ENCODE measurements around the gene PTPRB. TPM values are rescaled to one million over a fixed set of nuclear protein-coding genes. Genes with fewer than 3 reads are reported as not detected.

The PTPRB gene
- total and polyA plus RNA-seq, 2 donors (not counting 1 experiment from before 2014, with no cell fraction given): 0.66 to 1.6 TPM

GRCh38 chr12:70652451-70652850, 15.2 kb upstream of the PTPRB start:
- Histone ChIP-seq H3K4me1 (ENCODE audit: control insufficient read depth, extremely low read depth, insufficient read depth, low read length) (peaks cover 4% of the 10 kb centered on the region), H3K9me3 (ENCODE audit: control insufficient read depth, insufficient read depth, low read depth, low read length) (no peaks in the 10 kb centered on the region), H3K27me3 (ENCODE audit: control insufficient read depth, insufficient read depth, low read length) (no peaks in the 10 kb centered on the region), H3K79me2 (ENCODE audit: control insufficient read depth, insufficient read depth, low read length) (no peaks in the 10 kb centered on the region), H3K4me2 (ENCODE audit: extremely low read depth, insufficient read depth, low read length) (no peak overlapping the region), H3K36me3 (ENCODE audit: control insufficient read depth, insufficient read depth, low read length) (no peaks in the 10 kb centered on the region), H3K27ac (ENCODE audit: insufficient read depth, low read length) (no peak overlapping the region), H3K9ac (ENCODE audit: insufficient read depth, low read length) (no peak overlapping the region), H4K20me1 (ENCODE audit: control insufficient read depth, extremely low read depth, insufficient read depth, low read length) (no peaks in the 10 kb centered on the region), H3K4me3 (replicated peaks in 1 of 4; ENCODE audit: control extremely low read depth in 1 of 4, insufficient read depth in 1 of 4, low read depth in 3 of 4, low read length in 4 of 4) (no peak overlapping the region), H2AFZ (ENCODE audit: low read length) (no peak overlapping the region)
- DNase-seq (ENCODE audit: low read depth in 2 of 2): peak; percentile 13 to 68
- TF ChIP-seq, protein P1, sequence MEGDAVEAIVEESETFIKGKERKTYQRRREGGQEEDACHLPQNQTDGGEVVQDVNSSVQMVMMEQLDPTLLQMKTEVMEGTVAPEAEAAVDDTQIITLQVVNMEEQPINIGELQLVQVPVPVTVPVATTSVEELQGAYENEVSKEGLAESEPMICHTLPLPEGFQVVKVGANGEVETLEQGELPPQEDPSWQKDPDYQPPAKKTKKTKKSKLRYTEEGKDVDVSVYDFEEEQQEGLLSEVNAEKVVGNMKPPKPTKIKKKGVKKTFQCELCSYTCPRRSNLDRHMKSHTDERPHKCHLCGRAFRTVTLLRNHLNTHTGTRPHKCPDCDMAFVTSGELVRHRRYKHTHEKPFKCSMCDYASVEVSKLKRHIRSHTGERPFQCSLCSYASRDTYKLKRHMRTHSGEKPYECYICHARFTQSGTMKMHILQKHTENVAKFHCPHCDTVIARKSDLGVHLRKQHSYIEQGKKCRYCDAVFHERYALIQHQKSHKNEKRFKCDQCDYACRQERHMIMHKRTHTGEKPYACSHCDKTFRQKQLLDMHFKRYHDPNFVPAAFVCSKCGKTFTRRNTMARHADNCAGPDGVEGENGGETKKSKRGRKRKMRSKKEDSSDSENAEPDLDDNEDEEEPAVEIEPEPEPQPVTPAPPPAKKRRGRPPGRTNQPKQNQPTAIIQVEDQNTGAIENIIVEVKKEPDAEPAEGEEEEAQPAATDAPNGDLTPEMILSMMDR (conservative IDR thresholded peaks at IDR 0.05 in 1 of 2, IDR thresholded peaks at IDR 0.05 in 1 of 2; ENCODE audit: low read depth in 1 of 2, low read length in 2 of 2): no peak
- TF ChIP-seq EZH2 (IDR thresholded peaks at IDR 0.05; ENCODE audit: low read length, missing control alignments): no peak

DNA sequence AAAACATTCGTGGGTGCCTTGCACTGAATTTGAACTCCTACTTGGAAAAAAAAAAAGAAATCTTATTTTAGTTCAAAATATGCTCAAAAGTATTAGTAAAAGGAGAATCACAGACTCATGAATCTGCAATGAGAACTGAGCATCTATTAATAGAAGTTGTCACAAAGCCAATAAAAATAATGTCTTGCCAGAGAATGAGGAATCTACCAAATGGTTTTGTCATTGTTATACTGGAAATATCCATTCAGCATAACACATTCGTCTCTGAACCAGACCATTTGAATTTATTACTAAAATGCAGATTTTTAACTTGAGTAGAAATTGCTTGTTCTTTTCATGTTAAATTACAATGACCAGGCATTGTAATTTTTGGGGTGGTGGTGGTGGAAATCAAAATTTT, 11.6 kb upstream of the PTPRB start:
- no peak overlapping the region for H2AFZ ChIP-seq (ENCODE audit: low read length)
- peak; percentile 67 to 91 for DNase-seq (ENCODE audit: low read depth in 2 of 2)
- TF ChIP-seq, protein P1 (conservative IDR thresholded peaks at IDR 0.05 in 1 of 2, IDR thresholded peaks at IDR 0.05 in 1 of 2; ENCODE audit: low read depth in 1 of 2, low read length in 2 of 2): no peak
- TF ChIP-seq EZH2 (IDR thresholded peaks at IDR 0.05; ENCODE audit: low read length, missing control alignments): no peak
- no peaks in the 10 kb centered on the region for H3K27me3 ChIP-seq (ENCODE audit: control insufficient read depth, insufficient read depth, low read length)
- H3K27ac ChIP-seq (ENCODE audit: insufficient read depth, low read length): no peak overlapping the region
- no peak overlapping the region for H3K4me3 ChIP-seq (replicated peaks in 1 of 4; ENCODE audit: control extremely low read depth in 1 of 4, insufficient read depth in 1 of 4, low read depth in 3 of 4, low read length in 4 of 4)
- H3K9me3 ChIP-seq (ENCODE audit: control insufficient read depth, insufficient read depth, low read depth, low read length): no peaks in the 10 kb centered on the region
- H3K79me2 ChIP-seq (ENCODE audit: control insufficient read depth, insufficient read depth, low read length): no peaks in the 10 kb centered on the region
- no peak overlapping the region for H3K9ac ChIP-seq (ENCODE audit: insufficient read depth, low read length)
- peaks cover 20% of the 10 kb centered on the region for H3K4me1 ChIP-seq (ENCODE audit: control insufficient read depth, extremely low read depth, insufficient read depth, low read length)
- no peaks in the 10 kb centered on the region for H4K20me1 ChIP-seq (ENCODE audit: control insufficient read depth, extremely low read depth, insufficient read depth, low read length)
- H3K4me2 ChIP-seq (ENCODE audit: extremely low read depth, insufficient read depth, low read length): no peak overlapping the region
- H3K36me3 ChIP-seq (ENCODE audit: control insufficient read depth, insufficient read depth, low read length): no peaks in the 10 kb centered on the region

- H2AFZ ChIP-seq (ENCODE audit: low read length): no peak overlapping the region
- no peak overlapping the region for H3K4me3 ChIP-seq (replicated peaks in 1 of 4; ENCODE audit: control extremely low read depth in 1 of 4, insufficient read depth in 1 of 4, low read depth in 3 of 4, low read length in 4 of 4)
- H3K36me3 ChIP-seq (ENCODE audit: control insufficient read depth, insufficient read depth, low read length): no peaks in the 10 kb centered on the region
- peaks cover 20% of the 10 kb centered on the region for H3K4me1 ChIP-seq (ENCODE audit: control insufficient read depth, extremely low read depth, insufficient read depth, low read length)
- H3K79me2 ChIP-seq (ENCODE audit: control insufficient read depth, insufficient read depth, low read length): no peaks in the 10 kb centered on the region
- no peaks in the 10 kb centered on the region for H3K27me3 ChIP-seq (ENCODE audit: control insufficient read depth, insufficient read depth, low read length)
- peak in 1 of 2 donors; percentile 89 for DNase-seq (ENCODE audit: low read depth in 2 of 2)
- no peak overlapping the region for H3K9ac ChIP-seq (ENCODE audit: insufficient read depth, low read length)
- no peak overlapping the region for H3K27ac ChIP-seq (ENCODE audit: insufficient read depth, low read length)
- H3K4me2 ChIP-seq (ENCODE audit: extremely low read depth, insufficient read depth, low read length): no peak overlapping the region
- H4K20me1 ChIP-seq (ENCODE audit: control insufficient read depth, extremely low read depth, insufficient read depth, low read length): no peaks in the 10 kb centered on the region
- TF ChIP-seq, protein P1 (conservative IDR thresholded peaks at IDR 0.05 in 1 of 2, IDR thresholded peaks at IDR 0.05 in 1 of 2; ENCODE audit: low read depth in 1 of 2, low read length in 2 of 2): no peak
- no peak for TF ChIP-seq EZH2 (IDR thresholded peaks at IDR 0.05; ENCODE audit: low read length, missing control alignments)
- H3K9me3 ChIP-seq (ENCODE audit: control insufficient read depth, insufficient read depth, low read depth, low read length): no peaks in the 10 kb centered on the region
Observed at GRCh38 chr12:70648191-70648590, 11.0 kb upstream of the PTPRB start.
